Liver (tissue), 9 donors: ENCODE measurements around the gene NYNRIN. TPM values are rescaled to one million over a fixed set of nuclear protein-coding genes. Genes with fewer than 3 reads are reported as not detected.

Source experiments
- DNase-seq: peaks from one replicate; pipeline ENCODE4 v3.0.0-alpha.2; 2017; ENCODE audit warnings: low spot score
- H3K27ac ChIP-seq, 2 donors: one replicate each; pipeline ENCODE4 v1.7.0; 2013; ENCODE audit warnings: inconsistent platforms in 2 of 2, low read length in 2 of 2, control low read depth in 1 of 2, low read depth in 1 of 2, mild to moderate bottlenecking in 1 of 2
- H3K27me3 ChIP-seq, 4 donors: one replicate each; pipeline versions ENCODE4 v1.6.1 to v1.7.0; 2013; ENCODE audit warnings: low read length in 3 of 4, inconsistent platforms in 1 of 4, mild to moderate bottlenecking in 1 of 4, moderate library complexity in 1 of 4; ENCODE audit not compliant: control insufficient read depth in 4 of 4, insufficient read depth in 4 of 4
- H3K36me3 ChIP-seq, 4 donors: one replicate each; pipeline versions ENCODE4 v1.6.1 to v1.7.0; 2013; ENCODE audit warnings: low read length in 3 of 4, mild to moderate bottlenecking in 3 of 4, low read depth in 1 of 4, moderate library complexity in 1 of 4; ENCODE audit not compliant: control insufficient read depth in 4 of 4, insufficient read depth in 3 of 4
- H3K4me1 ChIP-seq, 4 donors: one replicate each; pipeline versions ENCODE4 v1.6.1 to v1.7.0; 2013; ENCODE audit warnings: low read length in 3 of 4, mild to moderate bottlenecking in 3 of 4, moderate library complexity in 1 of 4; ENCODE audit not compliant: control insufficient read depth in 4 of 4, insufficient read depth in 4 of 4
- H3K4me3 ChIP-seq, 3 donors: one replicate each; pipeline versions ENCODE4 v1.6.1 to v1.7.0; 2013; ENCODE audit warnings: low read length in 3 of 3, control low read depth in 1 of 3, low read depth in 1 of 3, mild to moderate bottlenecking in 1 of 3
- H3K9ac ChIP-seq, 2 donors: one replicate each; pipeline ENCODE4 v1.7.0; 2013; ENCODE audit warnings: low read length in 2 of 2, mild to moderate bottlenecking in 2 of 2, moderate library complexity in 2 of 2, control low read depth in 1 of 2, low read depth in 1 of 2
- H3K9me3 ChIP-seq, 4 donors: one replicate each; pipeline versions ENCODE4 v1.6.1 to v1.7.0; 2013; ENCODE audit warnings: low read length in 3 of 4; ENCODE audit not compliant: control insufficient read depth in 4 of 4
- EGR1 ChIP-seq, 2 donors: IDR thresholded peaks; 2 replicates each; pipeline ENCODE4 v1.6.1; 2016 to 2018; ENCODE audit warnings: antibody characterized with exemption in 2 of 2, low read depth in 2 of 2
- GABPA ChIP-seq, 2 donors: IDR thresholded peaks in 1 of 2; conservative IDR thresholded peaks in 1 of 2; 2 replicates each; pipeline ENCODE4 v1.6.1; 2016; ENCODE audit warnings: antibody characterized with exemption in 2 of 2, mild to moderate bottlenecking in 1 of 2, moderate library complexity in 1 of 2
- HNF4G ChIP-seq: IDR thresholded peaks from 2 replicates; pipeline ENCODE4 v1.6.1; 2016; ENCODE audit warnings: antibody characterized with exemption
- JUND ChIP-seq, 2 donors: IDR thresholded peaks; 2 replicates each; pipeline ENCODE4 v1.6.1; 2016; ENCODE audit warnings: antibody characterized with exemption in 2 of 2
- RXRA ChIP-seq, 2 donors: IDR thresholded peaks; 2 replicates each; pipeline ENCODE4 v1.6.1; 2017 to 2018; ENCODE audit warnings: antibody characterized with exemption in 2 of 2, mild to moderate bottlenecking in 1 of 2
- TAF1 ChIP-seq: conservative IDR thresholded peaks from 2 replicates; pipeline ENCODE4 v1.6.1; 2016; ENCODE audit warnings: antibody characterized with exemption, mild to moderate bottlenecking
- WGBS: extraction: QIAGEN DNeasy Blood & Tissue Kit; methylation state at CpG from one replicate; pipeline ENCODE4 v1.1.7; 2013; 5-methylcytosine and 5-hydroxymethylcytosine counted together
- polyA plus RNA-seq, 2 donors: library from polyadenylated mRNA; stranded (reverse) in 1 of 2; unstranded in 1 of 2; fragments of 200-250 nt in 1 of 2; fragments of >200 nt in 1 of 2; fragmentation: Nextera tagmentation in 1 of 2; extraction: Ambion mirVana in 1 of 2; gene quantifications; one replicate each; pipeline versions ENCODE4 v1.2.1 to v1.2.3, GENCODE V29; 2013 to 2015
- total RNA-seq, 2 donors: library from RNA; depleted of rRNA; stranded (reverse); fragments of >200 nt; gene quantifications; one replicate each; pipeline ENCODE4 v1.2.3, GENCODE V29; 2014
- TF ChIP-seq, protein P1 (sequence below): IDR thresholded peaks from 2 replicates; pipeline ENCODE4 v1.6.1; 2016; ENCODE audit warnings: antibody characterized with exemption
- TF ChIP-seq, protein P2 (sequence below): IDR thresholded peaks from 2 replicates; pipeline ENCODE4 v1.6.1; 2016; ENCODE audit warnings: antibody characterized with exemption, mild to moderate bottlenecking
- TF ChIP-seq, protein P3 (sequence below): fragments of 150-350 bp; IDR thresholded peaks from 2 replicates; pipeline ENCODE4 v1.5.1; 2017; ENCODE audit warnings: improper control_type of control experiment, low read depth, low read length; ENCODE audit not compliant: missing input control
- TF ChIP-seq, protein P4 (sequence below): IDR thresholded peaks from 2 replicates; pipeline ENCODE4 v1.6.1; 2016; ENCODE audit warnings: antibody characterized with exemption
- TF ChIP-seq, protein P5 (sequence below): IDR thresholded peaks from 2 replicates; pipeline ENCODE4 v1.6.1; 2016; ENCODE audit warnings: antibody characterized with exemption
- donor health status: healthy.
- donor health status: healthy.
- donor health status: healthy.
- donor health status: healthy.
- donor health status: healthy.

The NYNRIN gene
- total and polyA plus RNA-seq, 4 donors, result 0.89 to 11.0 (median 1.8) TPM

DNA sequence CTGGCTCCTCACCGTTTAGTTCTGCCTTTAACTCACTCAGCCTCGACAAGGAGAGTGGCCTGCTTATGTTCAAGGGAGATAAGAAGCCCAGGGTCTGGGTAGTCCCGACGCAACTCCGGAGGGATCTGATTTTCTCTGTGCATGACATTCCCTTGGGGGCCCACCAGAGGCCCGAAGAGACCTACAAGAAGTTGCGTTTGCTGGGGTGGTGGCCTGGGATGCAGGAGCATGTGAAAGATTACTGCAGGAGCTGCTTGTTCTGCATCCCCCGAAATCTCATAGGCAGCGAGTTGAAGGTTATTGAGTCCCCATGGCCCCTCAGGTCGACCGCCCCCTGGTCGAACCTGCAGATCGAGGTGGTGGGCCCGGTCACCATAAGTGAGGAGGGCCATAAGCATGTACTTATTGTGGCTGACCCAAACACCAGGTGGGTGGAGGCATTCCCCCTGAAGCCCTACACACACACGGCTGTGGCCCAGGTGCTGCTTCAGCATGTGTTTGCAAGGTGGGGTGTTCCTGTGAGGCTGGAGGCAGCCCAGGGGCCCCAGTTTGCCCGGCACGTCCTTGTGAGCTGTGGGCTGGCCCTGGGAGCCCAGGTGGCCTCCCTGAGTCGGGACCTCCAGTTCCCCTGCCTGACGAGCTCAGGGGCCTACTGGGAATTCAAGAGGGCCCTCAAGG lies 17.6 kb downstream of the NYNRIN start:
- H3K9ac ChIP-seq, result no peak overlapping the region
- H3K36me3 ChIP-seq, result peaks cover 0 to 9% (median 3%) of the 10 kb centered on the region in 4 donors
- H3K4me3 ChIP-seq, result no peak overlapping the region
- H3K27me3 ChIP-seq, result no peaks in the 10 kb centered on the region
- WGBS, result 88% methylated on average over 19 of the region's 19 CpGs
- TF ChIP-seq RXRA (IDR thresholded peaks at IDR 0.05) (no peak), HNF4G (no peak), JUND (IDR thresholded peaks at IDR 0.05) (no peak), GABPA (IDR thresholded peaks at IDR 0.05 in 1 of 2, conservative IDR thresholded peaks at IDR 0.05 in 1 of 2) (no peak), EGR1 (IDR thresholded peaks at IDR 0.05; ENCODE audit: low read depth in 2 of 2) (no peak), TAF1 (no peak)
- TF ChIP-seq, protein P1, sequence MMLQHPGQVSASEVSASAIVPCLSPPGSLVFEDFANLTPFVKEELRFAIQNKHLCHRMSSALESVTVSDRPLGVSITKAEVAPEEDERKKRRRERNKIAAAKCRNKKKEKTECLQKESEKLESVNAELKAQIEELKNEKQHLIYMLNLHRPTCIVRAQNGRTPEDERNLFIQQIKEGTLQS, result no peak
- TF ChIP-seq, protein P2, sequence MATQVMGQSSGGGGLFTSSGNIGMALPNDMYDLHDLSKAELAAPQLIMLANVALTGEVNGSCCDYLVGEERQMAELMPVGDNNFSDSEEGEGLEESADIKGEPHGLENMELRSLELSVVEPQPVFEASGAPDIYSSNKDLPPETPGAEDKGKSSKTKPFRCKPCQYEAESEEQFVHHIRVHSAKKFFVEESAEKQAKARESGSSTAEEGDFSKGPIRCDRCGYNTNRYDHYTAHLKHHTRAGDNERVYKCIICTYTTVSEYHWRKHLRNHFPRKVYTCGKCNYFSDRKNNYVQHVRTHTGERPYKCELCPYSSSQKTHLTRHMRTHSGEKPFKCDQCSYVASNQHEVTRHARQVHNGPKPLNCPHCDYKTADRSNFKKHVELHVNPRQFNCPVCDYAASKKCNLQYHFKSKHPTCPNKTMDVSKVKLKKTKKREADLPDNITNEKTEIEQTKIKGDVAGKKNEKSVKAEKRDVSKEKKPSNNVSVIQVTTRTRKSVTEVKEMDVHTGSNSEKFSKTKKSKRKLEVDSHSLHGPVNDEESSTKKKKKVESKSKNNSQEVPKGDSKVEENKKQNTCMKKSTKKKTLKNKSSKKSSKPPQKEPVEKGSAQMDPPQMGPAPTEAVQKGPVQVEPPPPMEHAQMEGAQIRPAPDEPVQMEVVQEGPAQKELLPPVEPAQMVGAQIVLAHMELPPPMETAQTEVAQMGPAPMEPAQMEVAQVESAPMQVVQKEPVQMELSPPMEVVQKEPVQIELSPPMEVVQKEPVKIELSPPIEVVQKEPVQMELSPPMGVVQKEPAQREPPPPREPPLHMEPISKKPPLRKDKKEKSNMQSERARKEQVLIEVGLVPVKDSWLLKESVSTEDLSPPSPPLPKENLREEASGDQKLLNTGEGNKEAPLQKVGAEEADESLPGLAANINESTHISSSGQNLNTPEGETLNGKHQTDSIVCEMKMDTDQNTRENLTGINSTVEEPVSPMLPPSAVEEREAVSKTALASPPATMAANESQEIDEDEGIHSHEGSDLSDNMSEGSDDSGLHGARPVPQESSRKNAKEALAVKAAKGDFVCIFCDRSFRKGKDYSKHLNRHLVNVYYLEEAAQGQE, result no peak
- TF ChIP-seq, protein P3, sequence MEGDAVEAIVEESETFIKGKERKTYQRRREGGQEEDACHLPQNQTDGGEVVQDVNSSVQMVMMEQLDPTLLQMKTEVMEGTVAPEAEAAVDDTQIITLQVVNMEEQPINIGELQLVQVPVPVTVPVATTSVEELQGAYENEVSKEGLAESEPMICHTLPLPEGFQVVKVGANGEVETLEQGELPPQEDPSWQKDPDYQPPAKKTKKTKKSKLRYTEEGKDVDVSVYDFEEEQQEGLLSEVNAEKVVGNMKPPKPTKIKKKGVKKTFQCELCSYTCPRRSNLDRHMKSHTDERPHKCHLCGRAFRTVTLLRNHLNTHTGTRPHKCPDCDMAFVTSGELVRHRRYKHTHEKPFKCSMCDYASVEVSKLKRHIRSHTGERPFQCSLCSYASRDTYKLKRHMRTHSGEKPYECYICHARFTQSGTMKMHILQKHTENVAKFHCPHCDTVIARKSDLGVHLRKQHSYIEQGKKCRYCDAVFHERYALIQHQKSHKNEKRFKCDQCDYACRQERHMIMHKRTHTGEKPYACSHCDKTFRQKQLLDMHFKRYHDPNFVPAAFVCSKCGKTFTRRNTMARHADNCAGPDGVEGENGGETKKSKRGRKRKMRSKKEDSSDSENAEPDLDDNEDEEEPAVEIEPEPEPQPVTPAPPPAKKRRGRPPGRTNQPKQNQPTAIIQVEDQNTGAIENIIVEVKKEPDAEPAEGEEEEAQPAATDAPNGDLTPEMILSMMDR, result no peak
- TF ChIP-seq, protein P4, sequence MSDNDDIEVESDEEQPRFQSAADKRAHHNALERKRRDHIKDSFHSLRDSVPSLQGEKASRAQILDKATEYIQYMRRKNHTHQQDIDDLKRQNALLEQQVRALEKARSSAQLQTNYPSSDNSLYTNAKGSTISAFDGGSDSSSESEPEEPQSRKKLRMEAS, result no peak
- TF ChIP-seq, protein P5, sequence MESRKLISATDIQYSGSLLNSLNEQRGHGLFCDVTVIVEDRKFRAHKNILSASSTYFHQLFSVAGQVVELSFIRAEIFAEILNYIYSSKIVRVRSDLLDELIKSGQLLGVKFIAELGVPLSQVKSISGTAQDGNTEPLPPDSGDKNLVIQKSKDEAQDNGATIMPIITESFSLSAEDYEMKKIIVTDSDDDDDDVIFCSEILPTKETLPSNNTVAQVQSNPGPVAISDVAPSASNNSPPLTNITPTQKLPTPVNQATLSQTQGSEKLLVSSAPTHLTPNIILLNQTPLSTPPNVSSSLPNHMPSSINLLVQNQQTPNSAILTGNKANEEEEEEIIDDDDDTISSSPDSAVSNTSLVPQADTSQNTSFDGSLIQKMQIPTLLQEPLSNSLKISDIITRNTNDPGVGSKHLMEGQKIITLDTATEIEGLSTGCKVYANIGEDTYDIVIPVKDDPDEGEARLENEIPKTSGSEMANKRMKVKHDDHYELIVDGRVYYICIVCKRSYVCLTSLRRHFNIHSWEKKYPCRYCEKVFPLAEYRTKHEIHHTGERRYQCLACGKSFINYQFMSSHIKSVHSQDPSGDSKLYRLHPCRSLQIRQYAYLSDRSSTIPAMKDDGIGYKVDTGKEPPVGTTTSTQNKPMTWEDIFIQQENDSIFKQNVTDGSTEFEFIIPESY, result no peak
- no peaks in the 10 kb centered on the region for H3K9me3 ChIP-seq
- no peak for DNase-seq
- H3K27ac ChIP-seq, result no peak overlapping the region
- peaks cover 0 to 16% (median 7%) of the 10 kb centered on the region in 4 donors for H3K4me1 ChIP-seq

DNA sequence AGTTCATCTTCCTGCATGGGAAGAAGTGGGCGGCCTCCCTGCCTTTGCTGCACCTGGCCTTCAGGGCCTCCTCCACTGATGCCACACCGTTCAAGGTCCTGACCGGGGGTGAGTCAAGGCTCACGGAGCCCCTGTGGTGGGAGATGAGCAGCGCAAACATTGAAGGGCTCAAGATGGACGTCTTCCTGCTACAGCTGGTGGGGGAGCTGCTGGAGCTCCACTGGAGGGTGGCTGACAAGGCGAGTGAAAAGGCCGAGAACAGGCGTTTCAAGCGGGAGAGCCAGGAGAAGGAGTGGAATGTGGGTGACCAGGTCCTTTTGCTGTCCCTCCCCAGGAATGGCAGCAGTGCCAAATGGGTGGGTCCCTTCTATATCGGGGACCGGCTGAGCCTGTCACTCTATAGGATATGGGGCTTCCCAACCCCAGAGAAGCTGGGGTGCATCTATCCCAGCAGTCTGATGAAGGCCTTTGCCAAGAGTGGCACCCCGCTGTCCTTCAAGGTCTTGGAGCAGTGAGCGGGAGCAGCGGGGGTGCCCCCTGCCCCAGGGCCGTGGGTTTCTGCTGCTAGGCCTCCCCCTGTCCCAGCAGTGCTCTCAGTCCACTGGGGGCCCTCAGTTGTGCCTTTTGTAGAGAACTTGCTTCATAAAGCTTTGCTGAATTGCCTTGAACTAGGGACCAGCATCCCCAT lies 18.3 kb downstream of the NYNRIN start:
- Histone ChIP-seq H3K4me3 (no peak overlapping the region), H3K9me3 (no peaks in the 10 kb centered on the region), H3K36me3 (peaks cover 0 to 9% (median 3%) of the 10 kb centered on the region in 4 donors), H3K9ac (no peak overlapping the region), H3K27me3 (no peaks in the 10 kb centered on the region), H3K27ac (no peak overlapping the region), H3K4me1 (peaks cover 0 to 16% (median 7%) of the 10 kb centered on the region in 4 donors)
- DNase-seq, result no peak
- TF ChIP-seq TAF1, result no peak
- TF ChIP-seq, protein P4, result no peak
- no peak for TF ChIP-seq EGR1 (IDR thresholded peaks at IDR 0.05; ENCODE audit: low read depth in 2 of 2)
- 93% methylated on average over 16 of the region's 16 CpGs for WGBS
